IMR-90 (cell line): ENCODE measurements around the gene TCF7. TPM values are rescaled to one million over a fixed set of nuclear protein-coding genes. Genes with fewer than 3 reads are reported as not detected.

Experiments used
- ATAC-seq: fragments of 200-7000 bp; cut with Tn5 transposase; 2 replicates; pipeline ENCODE4 v1.9.1; 2020; ENCODE audit warnings: low read depth, mild to moderate bottlenecking, moderate library complexity
- BruUV-seq: library from RNA; stranded (reverse); fragments of 400-500 nt; replicated peaks from 2 replicates; lab custom pipeline; 2021; lab: Mats Ljungman, UMichigan
- CTCF ChIA-PET: fragments of 300-600 bp; formaldehyde crosslinking; extraction: SDS; loops from one replicate; lab custom pipeline; 2021; ENCODE audit warnings: antibody characterized with exemption; lab: Yijun Ruan, JAX
- POLR2A ChIA-PET: fragments of 300-600 bp; sonication (Branson Sonifier 250); formaldehyde crosslinking; loops from one replicate; lab custom pipeline; 2022; ENCODE audit warnings: antibody characterized with exemption; ENCODE audit not compliant: unreplicated experiment; lab: Charles Lee
- DNase-seq: peaks from one replicate; pipeline ENCODE4 v3.0.0; 2013
- H2AFZ ChIP-seq: replicated peaks from 2 replicates; pipeline ENCODE3; 2013; ENCODE audit warnings: low read length, mild to moderate bottlenecking; ENCODE audit not compliant: poor library complexity
- H2AK5ac ChIP-seq: 2 replicates; pipeline ENCODE4 v1.6.1; 2013; ENCODE audit warnings: low read depth, low read length, inconsistent platforms
- H2AK9ac ChIP-seq: replicated peaks from 2 replicates; pipeline ENCODE3; 2013; ENCODE audit warnings: mild to moderate bottlenecking, low read depth, low read length, moderate library complexity; ENCODE audit not compliant: poor library complexity
- H2BK120ac ChIP-seq: 2 replicates; pipeline ENCODE4 v1.6.1; 2013; ENCODE audit warnings: low read depth, low read length, inconsistent platforms
- H2BK15ac ChIP-seq: 3 replicates; pipeline ENCODE4 v1.6.1; 2013; ENCODE audit warnings: low read depth, low read length, inconsistent platforms
- H2BK20ac ChIP-seq: 2 replicates; pipeline ENCODE4 v1.6.1; 2013; ENCODE audit warnings: low read depth, mild to moderate bottlenecking, inconsistent platforms, low read length, moderate library complexity
- H2BK5ac ChIP-seq: 2 replicates; pipeline ENCODE4 v1.6.1; 2013; ENCODE audit warnings: mild to moderate bottlenecking, low read depth, low read length, inconsistent platforms; ENCODE audit not compliant: poor library complexity, severe bottlenecking
- H3K14ac ChIP-seq: replicated peaks from 2 replicates; pipeline ENCODE4 v1.6.1; 2013; ENCODE audit warnings: low read depth, low read length, inconsistent platforms
- H3K18ac ChIP-seq: 2 replicates; pipeline ENCODE4 v1.6.1; 2013; ENCODE audit warnings: low read depth, low read length, control low read depth
- H3K23ac ChIP-seq: 2 replicates; pipeline ENCODE4 v1.6.1; 2013; ENCODE audit warnings: low read depth, low read length, inconsistent platforms
- H3K27ac ChIP-seq: 2 replicates; pipeline ENCODE4 v1.5.1; 2013; ENCODE audit warnings: mild to moderate bottlenecking, control low read depth, low read length; ENCODE audit not compliant: insufficient read depth
- H3K27me3 ChIP-seq: 2 replicates; pipeline ENCODE4 v1.6.1; 2013; ENCODE audit warnings: low read length; ENCODE audit not compliant: control insufficient read depth, insufficient read depth
- H3K36me3 ChIP-seq: 2 replicates; pipeline ENCODE4 v1.6.1; 2013; ENCODE audit warnings: low read length, mixed read lengths; ENCODE audit not compliant: control insufficient read depth, insufficient read depth
- H3K4ac ChIP-seq: 2 replicates; pipeline ENCODE4 v1.6.1; 2013; ENCODE audit warnings: low read depth, low read length, inconsistent platforms
- H3K4me1 ChIP-seq: 2 replicates; pipeline ENCODE4 v1.6.1; 2013; ENCODE audit warnings: low read length, mixed read lengths; ENCODE audit not compliant: control insufficient read depth, insufficient read depth
- H3K4me2 ChIP-seq: 2 replicates; pipeline ENCODE4 v1.6.1; 2013; ENCODE audit warnings: low read depth, mild to moderate bottlenecking, control low read depth, low read length, moderate library complexity
- H3K4me3 ChIP-seq: 2 replicates; pipeline ENCODE4 v1.5.1; 2013; ENCODE audit warnings: low read depth, mild to moderate bottlenecking, control low read depth, low read length, moderate library complexity; ENCODE audit not compliant: insufficient read depth
- H3K56ac ChIP-seq: 2 replicates; pipeline ENCODE4 v1.6.1; 2013; ENCODE audit warnings: low read length, inconsistent platforms; ENCODE audit not compliant: insufficient read depth; ENCODE audit errors: extremely low read depth
- H3K79me1 ChIP-seq, 2 experiments: 2 replicates each; pipeline ENCODE4 v1.6.1; 2013; ENCODE audit warnings: low read length in 2 of 2, inconsistent platforms in 1 of 2, low read depth in 1 of 2
- H3K9ac ChIP-seq: 2 replicates; pipeline ENCODE4 v1.6.1; 2013; ENCODE audit warnings: low read depth, low read length, control low read depth
- H3K9me1 ChIP-seq: 2 replicates; pipeline ENCODE4 v1.6.1; 2013; ENCODE audit warnings: low read length, inconsistent platforms; ENCODE audit not compliant: insufficient read depth
- H3K9me3 ChIP-seq: 2 replicates; pipeline ENCODE4 v1.6.1; 2013; ENCODE audit warnings: low read length; ENCODE audit not compliant: control insufficient read depth, insufficient read depth
- H4K20me1 ChIP-seq: 2 replicates; pipeline ENCODE4 v1.6.1; 2013; ENCODE audit warnings: low read length, inconsistent platforms; ENCODE audit not compliant: insufficient read depth
- H4K5ac ChIP-seq: 2 replicates; pipeline ENCODE4 v1.6.1; 2013; ENCODE audit warnings: mild to moderate bottlenecking, low read depth, low read length, control low read depth
- H4K8ac ChIP-seq, 2 experiments: 2 replicates each; pipeline ENCODE4 v1.6.1; 2013; ENCODE audit warnings: low read depth in 2 of 2, low read length in 2 of 2, control low read depth in 1 of 2, inconsistent platforms in 1 of 2
- H4K91ac ChIP-seq: 2 replicates; pipeline ENCODE4 v1.6.1; 2013; ENCODE audit warnings: low read depth, low read length, inconsistent platforms; ENCODE audit not compliant: insufficient read depth
- BHLHE40 ChIP-seq: fragments of 150-350 bp; IDR thresholded peaks from 2 replicates; pipeline ENCODE4 v1.6.1; 2016; ENCODE audit warnings: mild to moderate bottlenecking, low read depth, low read length
- FOS ChIP-seq: fragments of 150-350 bp; IDR thresholded peaks from 2 replicates; pipeline ENCODE4 v1.6.1; 2016; ENCODE audit warnings: low read depth, low read length
- MAFK ChIP-seq: IDR thresholded peaks from 2 replicates; pipeline ENCODE4 v1.6.1; 2012; ENCODE audit warnings: low read depth, low read length, improper control_type of control experiment
- MAZ ChIP-seq: IDR thresholded peaks from 2 replicates; pipeline ENCODE4 v1.6.1; 2012; ENCODE audit warnings: low read depth, mild to moderate bottlenecking, low read length, improper control_type of control experiment, moderate library complexity, borderline replicate concordance
- MXI1 ChIP-seq: IDR thresholded peaks from 2 replicates; pipeline ENCODE4 v1.6.1; 2012; ENCODE audit warnings: low read depth, mild to moderate bottlenecking, low read length, moderate library complexity, borderline replicate concordance
- NFE2L2 ChIP-seq: fragments of 150-350 bp; IDR thresholded peaks from 2 replicates; pipeline ENCODE4 v1.6.1; 2016; ENCODE audit warnings: low read depth, mild to moderate bottlenecking, low read length
- POLR2A ChIP-seq: IDR thresholded peaks from 2 replicates; pipeline ENCODE4 v1.6.1; 2012; ENCODE audit warnings: mild to moderate bottlenecking, low read depth, low read length
- RAD21 ChIP-seq: IDR thresholded peaks from 2 replicates; pipeline ENCODE4 v1.6.1; 2012; ENCODE audit warnings: low read length, improper control_type of control experiment
- RFX5 ChIP-seq: IDR thresholded peaks from 2 replicates; pipeline ENCODE4 v1.8.0; 2012; ENCODE audit warnings: low read depth, mild to moderate bottlenecking, low read length, moderate library complexity
- SMC3 ChIP-seq: fragments of 150-350 bp; IDR thresholded peaks from 2 replicates; pipeline ENCODE4 v1.6.1; 2016; ENCODE audit warnings: low read depth, mild to moderate bottlenecking, antibody characterized with exemption, low read length, moderate library complexity
- dilution Hi-C: fragments of 300-500 bp; cut with HindIII; formaldehyde crosslinking; loops from one replicate; pipeline ENCODE4 v1.14.3; 2018; ENCODE audit warnings: low sequenced_read_pairs; ENCODE audit not compliant: unreplicated experiment
- in situ Hi-C: fragments of 300-500 bp; cut with MboI; formaldehyde crosslinking; loops from 3 replicates; pipeline ENCODE4 v1.14.3; 2019; ENCODE audit warnings: low sequenced_read_pairs, inconsistent platforms, mixed read lengths
- intact Hi-C: fragments of 100-400 bp; cut with micrococcal nuclease; formaldehyde crosslinking; loops from 2 replicates; pipeline ENCODE4 v1.10.0; 2022
- polyA plus RNA-seq, 3 experiments: library from polyadenylated mRNA; depleted of rRNA; stranded (reverse); fragments of >200 nt; gene quantifications; 2 replicates each; pipeline ENCODE4 v1.2.3, GENCODE V29; 2012; ENCODE audit warnings: low replicate concordance in 1 of 3
- total RNA-seq: library from RNA; depleted of rRNA; stranded (reverse); fragments of >200 nt; gene quantifications from 2 replicates; pipeline ENCODE4 v1.2.3, GENCODE V29; 2012
- TF ChIP-seq, protein P1 (sequence below): fragments of 150-350 bp; IDR thresholded peaks from 2 replicates; pipeline ENCODE4 v1.6.1; 2016; ENCODE audit warnings: low read depth, mild to moderate bottlenecking, low read length, moderate library complexity, borderline replicate concordance
- TF ChIP-seq, protein P2 (sequence below): fragments of 150-350 bp; IDR thresholded peaks from 2 replicates; pipeline ENCODE4 v1.6.1; 2017; ENCODE audit warnings: mild to moderate bottlenecking, antibody characterized with exemption, low read length, low read depth

TCF7 gene
- total and polyA plus RNA-seq, 2 of the 4 experiments (the other 2 are of a cell fraction), result 1.3 to 3.4 TPM

DNA sequence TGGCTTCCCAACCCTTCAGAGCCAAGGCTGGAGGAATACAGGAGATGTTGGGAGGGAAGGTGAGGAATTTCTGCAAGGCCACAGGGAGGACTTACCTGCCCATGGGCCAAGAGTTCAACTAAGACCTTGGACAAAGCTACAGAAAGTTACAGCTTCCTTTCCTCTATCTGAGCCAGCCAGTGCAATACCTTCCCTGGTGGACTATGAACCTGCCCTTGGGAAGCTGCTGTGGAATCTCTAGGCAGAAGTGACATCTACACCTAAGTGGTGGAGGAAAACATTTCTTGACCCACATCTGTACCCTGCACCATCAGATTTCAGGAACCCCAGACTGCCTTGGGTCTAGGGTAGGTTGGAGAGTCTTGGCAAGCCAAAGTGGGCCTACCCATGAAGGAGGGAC lies 69.0 kb downstream of the TCF7 start:
- Histone ChIP-seq H3K4me3 (no peak overlapping the region), H2AK5ac (no peak overlapping the region), H3K27ac (no peak overlapping the region), H4K8ac (no peak overlapping the region), H3K4me2 (no peak overlapping the region), H2AK9ac (no peak overlapping the region), H3K9me1 (no peaks in the 10 kb centered on the region), H3K79me1 (no peaks in the 10 kb centered on the region), H2AFZ (no peak overlapping the region), H4K5ac (no peak overlapping the region), H3K56ac (no peak overlapping the region), H2BK15ac (no peak overlapping the region), H3K23ac (no peak overlapping the region), H3K27me3 (no peaks in the 10 kb centered on the region), H3K9me3 (no peaks in the 10 kb centered on the region), H3K9ac (no peak overlapping the region), H2BK120ac (no peak overlapping the region), H2BK5ac (no peak overlapping the region), H3K36me3 (no peaks in the 10 kb centered on the region), H4K20me1 (0 out of 2 replicates have a peak, but pooled peaks cover 4% of the 10 kb centered on the region), H3K18ac (no peak overlapping the region), H3K4me1 (no peaks in the 10 kb centered on the region), H3K4ac (no peak overlapping the region), H2BK20ac (no peak overlapping the region), H4K91ac (no peak overlapping the region), H3K14ac (no peak overlapping the region)
- no TSS peak for BruUV-seq
- ATAC-seq, result no peak
- DNase-seq, result no peak
- intact Hi-C loops, result no loop called here
- in situ Hi-C loops, result loop anchor here (10.0 kb wide), 1 partner anchor 401 kb away; no protein-coding TSS in a partner anchor
- POLR2A ChIA-PET, result no interaction called here
- dilution Hi-C loops, result no loop called here
- CTCF ChIA-PET, result interaction anchor here (1.0 to 3.2 kb wide), 2 partner anchors 106 to 404 kb away, joined by 6 to 21 read pairs; no protein-coding TSS in a partner anchor
- TF ChIP-seq, protein P1, sequence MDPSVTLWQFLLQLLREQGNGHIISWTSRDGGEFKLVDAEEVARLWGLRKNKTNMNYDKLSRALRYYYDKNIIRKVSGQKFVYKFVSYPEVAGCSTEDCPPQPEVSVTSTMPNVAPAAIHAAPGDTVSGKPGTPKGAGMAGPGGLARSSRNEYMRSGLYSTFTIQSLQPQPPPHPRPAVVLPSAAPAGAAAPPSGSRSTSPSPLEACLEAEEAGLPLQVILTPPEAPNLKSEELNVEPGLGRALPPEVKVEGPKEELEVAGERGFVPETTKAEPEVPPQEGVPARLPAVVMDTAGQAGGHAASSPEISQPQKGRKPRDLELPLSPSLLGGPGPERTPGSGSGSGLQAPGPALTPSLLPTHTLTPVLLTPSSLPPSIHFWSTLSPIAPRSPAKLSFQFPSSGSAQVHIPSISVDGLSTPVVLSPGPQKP, result no peak
- no peak for TF ChIP-seq MXI1
- no peak for TF ChIP-seq POLR2A
- no peak for TF ChIP-seq BHLHE40
- no peak for TF ChIP-seq MAFK
- TF ChIP-seq NFE2L2, result no peak
- no peak for TF ChIP-seq MAZ
- no peak for TF ChIP-seq FOS
- TF ChIP-seq, protein P2, sequence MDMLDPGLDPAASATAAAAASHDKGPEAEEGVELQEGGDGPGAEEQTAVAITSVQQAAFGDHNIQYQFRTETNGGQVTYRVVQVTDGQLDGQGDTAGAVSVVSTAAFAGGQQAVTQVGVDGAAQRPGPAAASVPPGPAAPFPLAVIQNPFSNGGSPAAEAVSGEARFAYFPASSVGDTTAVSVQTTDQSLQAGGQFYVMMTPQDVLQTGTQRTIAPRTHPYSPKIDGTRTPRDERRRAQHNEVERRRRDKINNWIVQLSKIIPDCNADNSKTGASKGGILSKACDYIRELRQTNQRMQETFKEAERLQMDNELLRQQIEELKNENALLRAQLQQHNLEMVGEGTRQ, result no peak
- TF ChIP-seq SMC3, result no peak
- TF ChIP-seq RFX5, result no peak
- TF ChIP-seq RAD21, result no peak
